ENCODE measurements around the gene FGF11. TPM values are rescaled to one million over a fixed set of nuclear protein-coding genes. Genes with fewer than 3 reads are reported as not detected.
A peak's percentile ranks its signal among the peaks of the same experiment; 100 is the strongest.
"Not testable (repeated sequence)": the region's sequence is repeated elsewhere in the genome, so short reads cannot be mapped to it uniquely, and the experiment has no call there.

FGF11 gene
- total RNA-seq, 2 experiments from 2014 or later, result 1.5 to 1.7 TPM

DNA sequence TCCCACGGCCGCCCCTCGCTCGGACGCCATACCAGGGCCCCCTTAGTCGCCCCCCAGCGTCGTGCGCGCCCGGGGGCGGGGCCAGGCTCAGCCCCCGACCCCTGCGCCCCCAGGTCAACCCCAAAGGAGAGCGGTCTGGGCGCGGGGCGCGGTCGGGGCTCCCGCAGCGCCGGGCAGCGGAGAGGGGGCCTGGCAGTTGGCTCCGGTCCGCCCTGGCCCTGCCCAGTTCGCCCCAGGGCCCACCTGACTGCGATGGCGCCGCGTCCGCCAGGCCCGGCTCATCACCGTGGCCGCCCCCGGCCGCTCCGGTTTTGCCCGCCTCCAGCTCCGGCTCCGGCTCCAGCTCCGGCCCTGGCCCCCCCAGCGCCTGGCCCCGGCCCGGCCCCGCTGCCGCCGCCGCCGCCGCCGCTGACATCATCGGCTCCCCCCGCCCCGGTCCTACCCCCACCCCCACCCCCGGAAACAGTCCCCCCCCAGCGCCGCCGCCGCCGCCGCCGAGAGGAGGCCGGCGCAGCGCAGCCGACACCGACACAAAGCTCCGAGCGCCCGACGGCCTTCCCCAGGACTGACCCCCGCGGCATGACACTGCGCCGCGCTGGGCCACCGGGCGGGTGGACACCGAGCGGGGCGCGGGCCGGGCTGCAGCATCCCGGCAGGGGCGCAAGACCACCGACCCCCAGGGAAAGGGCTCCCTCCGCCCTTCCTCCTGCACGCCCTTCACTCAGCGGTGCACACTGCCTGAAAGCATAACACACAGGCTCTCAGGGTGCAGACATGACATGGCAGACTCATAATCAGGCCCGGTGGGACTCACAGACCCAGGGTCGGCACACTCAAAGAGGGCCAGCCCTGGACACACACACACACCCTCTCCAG, 40.1 kb downstream of the FGF11 start, which contains the start of gene ZBTB4:
Gene ZBTB4 (minus strand): TSS at position 419 of the 876 bp plus-strand sequence. CDS start 12,830 bp downstream, outside the sequence.
- no peaks in the 10 kb centered on the region for H3K9me3 Mint-ChIP-seq
- peaks cover 32% of the 10 kb centered on the region for H3K36me3 Mint-ChIP-seq (ENCODE audit: low read depth)
- ChIA-PET POLR2A (interaction anchor here (0.7 to 7.2 kb wide), 31 partner anchors 6 to 677 kb away, joined by 3 to 137 read pairs (median 5); partner anchors contain the start of genes ACADVL, ATP1B2, CD68 and CHRNB1), CTCF (interaction anchor here (0.6 to 3.5 kb wide), 4 partner anchors 43 to 160 kb away, joined by 4 to 25 read pairs (median 5); partner anchors contain the start of gene TMEM102)
- intact Hi-C loops (cut with DNase I, micrococcal nuclease), result loop anchor here (2.0 to 10.0 kb wide), 5 partner anchors 43 to 675 kb away; partner anchors contain the start of genes EIF5A (in 1 of the 2), PER1 (in 1 of the 2) and SLC16A13 (in 1 of the 2)
- H3K4me1 Mint-ChIP-seq (ENCODE audit: low read depth), result peaks cover 66% of the 10 kb centered on the region
- H3K27ac Mint-ChIP-seq, result peak within 1 kb of the TSS; percentile 93
- Histone ChIP-seq H3K27ac (ENCODE audit: low read depth in 1 of 2, low read length in 2 of 2) (peak within 1 kb of the TSS; percentile 73 to 99), H3K4me3 (ENCODE audit: low read length) (peak within 1 kb of the TSS; percentile 77), H3K9me3 (ENCODE audit: control insufficient read depth in 1 of 2, insufficient read depth in 1 of 2, low read length in 2 of 2) (no peaks in the 10 kb centered on the region), H3K36me3 (ENCODE audit: insufficient read depth, low read length) (peaks cover 6% of the 10 kb centered on the region), H3K27me3 (ENCODE audit: control insufficient read depth in 1 of 2, insufficient read depth in 2 of 2, low read length in 2 of 2) (no peaks in the 10 kb centered on the region), H3K4me1 (ENCODE audit: insufficient read depth, low read length) (peaks cover 72% of the 10 kb centered on the region)
- ATAC-seq (ENCODE audit: poor library complexity) (peak; percentile 3), DNase-seq (peak; percentile 48 to 89 (median 67))
- no peaks in the 10 kb centered on the region for H3K27me3 Mint-ChIP-seq
- H3K4me3 Mint-ChIP-seq, result peak within 1 kb of the TSS; percentile 94
- no peak for TF ChIP-seq CTCF (IDR thresholded peaks at IDR 0.05)

DNA sequence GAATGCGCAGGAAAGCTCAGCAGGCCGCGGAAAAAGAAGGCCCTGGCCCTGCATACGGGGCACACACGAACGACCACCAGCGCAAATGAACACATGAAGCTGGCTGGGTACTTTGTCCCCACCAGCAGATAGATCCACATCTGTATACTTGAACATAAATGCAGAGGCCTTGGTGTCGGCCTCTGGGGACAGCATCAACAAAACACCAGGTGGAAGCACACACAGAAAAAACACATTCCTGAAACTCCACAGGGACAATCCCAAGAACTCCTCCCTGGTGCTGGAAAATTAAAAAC, 40.7 kb downstream of the FGF11 start:
- no peaks in the 10 kb centered on the region for H3K9me3 Mint-ChIP-seq
- peaks cover 38% of the 10 kb centered on the region for H3K36me3 Mint-ChIP-seq (ENCODE audit: low read depth)
- H3K4me1 ChIP-seq (ENCODE audit: insufficient read depth, low read length), result peaks cover 72% of the 10 kb centered on the region

GRCh38 chr17:7481275-7481674, 42.0 kb downstream of the FGF11 start, which contains the start of gene SLC35G6:
Gene SLC35G6, plus strand, starts transcription at chr17:7481446. Its CDS starts 71 bp downstream, at chr17:7481517.
- Histone ChIP-seq H3K4me1 (ENCODE audit: insufficient read depth, low read length) (peaks cover 74% of the 10 kb centered on the region), H3K27ac (ENCODE audit: low read depth in 1 of 2, low read length in 2 of 2) (peak within 1 kb of the TSS; percentile 73 to 91), H3K4me3 (ENCODE audit: low read length) (peak within 1 kb of the TSS; percentile 73)
- not testable (repeated sequence) for ATAC-seq (ENCODE audit: poor library complexity); H3K27me3 Mint-ChIP-seq; DNase-seq; H3K9me3 Mint-ChIP-seq; H3K9me3 ChIP-seq (ENCODE audit: control insufficient read depth in 1 of 2, insufficient read depth in 1 of 2, low read length in 2 of 2); H3K36me3 ChIP-seq (ENCODE audit: insufficient read depth, low read length); H3K27me3 ChIP-seq (ENCODE audit: control insufficient read depth in 1 of 2, insufficient read depth in 2 of 2, low read length in 2 of 2)
- H3K4me1 Mint-ChIP-seq (ENCODE audit: low read depth), result peaks cover 74% of the 10 kb centered on the region
- peaks cover 41% of the 10 kb centered on the region for H3K36me3 Mint-ChIP-seq (ENCODE audit: low read depth)
- peak within 1 kb of the TSS; percentile 94 for H3K4me3 Mint-ChIP-seq
- peak within 1 kb of the TSS; percentile 99 for H3K27ac Mint-ChIP-seq
- CTCF ChIA-PET, result interaction anchor here (1.2 kb wide), 1 partner anchor 45 kb away, joined by 6 read pairs; no protein-coding TSS in a partner anchor
- intact Hi-C loops (cut with DNase I, micrococcal nuclease), result loop anchor here (5.0 to 10.0 kb wide), 4 partner anchors 174 to 674 kb away; partner anchors contain the start of genes EIF5A (in 1 of the 2), PER1 (in 1 of the 2) and SLC16A13 (in 1 of the 2)
- POLR2A ChIA-PET, result interaction anchor here (3.6 to 7.2 kb wide), 4 partner anchors 23 to 45 kb away, joined by 23 to 137 read pairs (median 68); partner anchors contain the start of genes CHRNB1, FGF11 and TMEM102

More for the DNA sequence above, 40.7 kb downstream of the FGF11 start:
- ChIA-PET POLR2A (interaction anchor here (0.9 to 7.2 kb wide), 20 partner anchors 11 to 260 kb away, joined by 3 to 137 read pairs (median 6); partner anchors contain the start of genes ACADVL, CD68, CHRNB1 and FGF11), CTCF (interaction anchor here (0.6 to 3.5 kb wide), 3 partner anchors 43 to 159 kb away, joined by 4 to 25 read pairs (median 4); partner anchors contain the start of gene TMEM102)
- H3K9me3 ChIP-seq (ENCODE audit: control insufficient read depth in 1 of 2, insufficient read depth in 1 of 2, low read length in 2 of 2), result no peaks in the 10 kb centered on the region
- H3K27ac ChIP-seq (ENCODE audit: low read depth in 1 of 2, low read length in 2 of 2), result peak overlapping the region; percentile 73 to 91
- H3K4me3 ChIP-seq (ENCODE audit: low read length), result peak overlapping the region; percentile 73
- H3K27me3 ChIP-seq (ENCODE audit: control insufficient read depth in 1 of 2, insufficient read depth in 2 of 2, low read length in 2 of 2), result no peaks in the 10 kb centered on the region
- intact Hi-C loops (cut with DNase I, micrococcal nuclease), result loop anchor here (5.0 to 10.0 kb wide), 4 partner anchors 173 to 675 kb away; partner anchors contain the start of genes EIF5A (in 1 of the 2), PER1 (in 1 of the 2) and SLC16A13 (in 1 of the 2)
- H3K4me3 Mint-ChIP-seq, result peak overlapping the region; percentile 94
- no peaks in the 10 kb centered on the region for H3K27me3 Mint-ChIP-seq
- ATAC-seq (ENCODE audit: poor library complexity) (no peak), DNase-seq (no peak)
- peaks cover 6% of the 10 kb centered on the region for H3K36me3 ChIP-seq (ENCODE audit: insufficient read depth, low read length)
- TF ChIP-seq CTCF (IDR thresholded peaks at IDR 0.05), result no peak
- peaks cover 72% of the 10 kb centered on the region for H3K4me1 Mint-ChIP-seq (ENCODE audit: low read depth)
- H3K27ac Mint-ChIP-seq, result peak overlapping the region; percentile 92

DNA sequence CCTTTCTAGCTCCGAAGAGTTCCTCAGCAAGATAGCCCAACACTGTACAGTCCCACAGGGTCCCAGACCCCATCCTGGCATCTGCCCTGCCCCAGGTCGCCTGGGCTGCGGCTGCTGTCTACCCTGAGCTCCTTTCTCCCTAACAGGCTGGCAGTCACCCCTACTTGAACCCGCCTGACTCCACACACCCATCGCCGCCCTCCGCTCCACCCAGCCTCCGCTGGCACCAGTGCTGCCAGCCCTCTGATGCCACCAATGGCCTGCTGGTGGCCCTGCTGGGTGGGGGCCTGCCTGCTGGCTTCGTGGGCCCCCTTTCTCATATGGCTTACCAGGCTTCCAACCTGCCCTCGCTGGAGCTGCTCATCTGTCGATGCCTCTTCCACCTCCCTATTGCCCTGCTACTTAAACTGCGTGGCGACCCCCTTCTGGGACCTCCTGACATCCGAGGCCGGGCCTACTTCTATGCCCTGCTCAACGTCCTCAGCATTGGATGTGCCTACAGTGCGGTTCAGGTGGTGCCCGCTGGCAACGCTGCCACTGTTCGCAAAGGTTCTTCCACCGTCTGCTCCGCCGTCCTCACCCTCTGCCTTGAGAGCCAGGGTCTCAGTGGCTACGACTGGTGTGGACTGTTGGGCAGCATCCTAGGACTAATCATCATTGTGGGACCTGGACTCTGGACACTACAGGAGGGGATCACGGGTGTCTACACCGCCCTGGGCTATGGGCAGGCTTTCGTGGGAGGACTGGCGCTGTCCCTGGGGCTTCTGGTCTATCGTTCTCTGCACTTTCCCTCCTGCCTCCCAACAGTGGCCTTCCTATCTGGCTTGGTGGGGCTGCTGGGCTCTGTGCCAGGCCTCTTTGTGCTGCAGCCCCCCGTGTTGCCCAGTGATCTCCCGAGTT, 42.8 kb downstream of the FGF11 start:
- H3K4me1 Mint-ChIP-seq (ENCODE audit: low read depth), result peaks cover 72% of the 10 kb centered on the region
- H3K36me3 Mint-ChIP-seq (ENCODE audit: low read depth), result peaks cover 41% of the 10 kb centered on the region
- ChIA-PET CTCF (interaction anchor here (1.2 kb wide), 1 partner anchor 45 kb away, joined by 6 read pairs; no protein-coding TSS in a partner anchor), POLR2A (interaction anchor here (3.4 to 7.2 kb wide), 6 partner anchors 24 to 44 kb away, joined by 23 to 156 read pairs (median 60); partner anchors contain the start of genes CHRNB1, FGF11 and TMEM102)
- H3K36me3 ChIP-seq (ENCODE audit: insufficient read depth, low read length); H3K27me3 ChIP-seq (ENCODE audit: control insufficient read depth in 1 of 2, insufficient read depth in 2 of 2, low read length in 2 of 2); H3K9me3 Mint-ChIP-seq; H3K27me3 Mint-ChIP-seq; ATAC-seq (ENCODE audit: poor library complexity); H3K9me3 ChIP-seq (ENCODE audit: control insufficient read depth in 1 of 2, insufficient read depth in 1 of 2, low read length in 2 of 2); H3K4me3 ChIP-seq (ENCODE audit: low read length): not testable (repeated sequence)
- DNase-seq, result peak in 1 of 14 experiments; percentile 32
- peak overlapping the region; percentile 94 for H3K4me3 Mint-ChIP-seq
- H3K27ac Mint-ChIP-seq, result peak overlapping the region; percentile 99
- intact Hi-C loops (cut with DNase I, micrococcal nuclease), result loop anchor here (5.0 to 10.0 kb wide), 4 partner anchors 175 to 673 kb away; partner anchors contain the start of genes EIF5A (in 1 of the 2), PER1 (in 1 of the 2) and SLC16A13 (in 1 of the 2)
- Histone ChIP-seq H3K27ac (ENCODE audit: low read depth in 1 of 2, low read length in 2 of 2) (peak overlapping the region in 1 of 2 donors; percentile 99), H3K4me1 (ENCODE audit: insufficient read depth, low read length) (peaks cover 69% of the 10 kb centered on the region)
